Right lobe of liver (tissue), 4 donors: ENCODE measurements around the gene STAC.

Experiments used
- POLR2A ChIP-seq: fragments of 450-650 bp; IDR thresholded peaks from one replicate; pipeline ENCODE4 v1.6.1; 2017; ENCODE audit warnings: antibody characterized with exemption, mild to moderate bottlenecking
- TF ChIP-seq, protein P1 (sequence below), 4 donors: fragments of 200-600 bp in 3 of 4; fragments of 450-650 bp in 1 of 4; IDR thresholded peaks; one replicate each; pipeline versions ENCODE4 v1.5.1 to v1.8.0; 2016 to 2022; ENCODE audit warnings: antibody characterized with exemption in 4 of 4, mild to moderate bottlenecking in 2 of 4
- donor health status: DM: no; HTN: no; CAD: no.
- donor health status: DM: no; HTN: no; CAD: no.
- donor health status: DM: no; HTN: yes; CAD: no.

DNA sequence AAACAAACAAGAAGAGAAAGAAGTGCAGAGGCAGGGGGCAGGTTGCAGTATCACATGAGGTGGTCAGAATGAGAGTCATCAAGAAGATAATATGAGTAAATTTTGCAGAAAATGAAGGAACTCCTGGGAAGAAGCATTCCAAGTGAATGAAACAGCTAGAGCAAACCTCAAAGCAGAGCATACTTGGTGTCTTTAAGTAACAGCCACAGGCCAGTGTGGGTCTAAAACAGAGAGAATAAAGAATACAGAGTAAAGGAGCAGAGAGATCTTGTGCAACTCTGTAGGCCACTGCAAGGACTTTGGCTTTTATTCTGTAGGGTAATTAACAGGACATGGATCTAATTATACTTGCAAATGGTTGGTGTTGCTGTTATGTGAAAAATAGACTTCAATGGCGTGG is 81.3 kb downstream of the STAC start:
- TF ChIP-seq, protein P1, sequence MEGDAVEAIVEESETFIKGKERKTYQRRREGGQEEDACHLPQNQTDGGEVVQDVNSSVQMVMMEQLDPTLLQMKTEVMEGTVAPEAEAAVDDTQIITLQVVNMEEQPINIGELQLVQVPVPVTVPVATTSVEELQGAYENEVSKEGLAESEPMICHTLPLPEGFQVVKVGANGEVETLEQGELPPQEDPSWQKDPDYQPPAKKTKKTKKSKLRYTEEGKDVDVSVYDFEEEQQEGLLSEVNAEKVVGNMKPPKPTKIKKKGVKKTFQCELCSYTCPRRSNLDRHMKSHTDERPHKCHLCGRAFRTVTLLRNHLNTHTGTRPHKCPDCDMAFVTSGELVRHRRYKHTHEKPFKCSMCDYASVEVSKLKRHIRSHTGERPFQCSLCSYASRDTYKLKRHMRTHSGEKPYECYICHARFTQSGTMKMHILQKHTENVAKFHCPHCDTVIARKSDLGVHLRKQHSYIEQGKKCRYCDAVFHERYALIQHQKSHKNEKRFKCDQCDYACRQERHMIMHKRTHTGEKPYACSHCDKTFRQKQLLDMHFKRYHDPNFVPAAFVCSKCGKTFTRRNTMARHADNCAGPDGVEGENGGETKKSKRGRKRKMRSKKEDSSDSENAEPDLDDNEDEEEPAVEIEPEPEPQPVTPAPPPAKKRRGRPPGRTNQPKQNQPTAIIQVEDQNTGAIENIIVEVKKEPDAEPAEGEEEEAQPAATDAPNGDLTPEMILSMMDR (IDR thresholded peaks at IDR 0.05) = no peak
- TF ChIP-seq POLR2A = no peak
